HCT116 (cell line): ENCODE measurements around the gene TEAD1. TPM values are rescaled to one million over a fixed set of nuclear protein-coding genes. Genes with fewer than 3 reads are reported as not detected.

Source experiments
- ATAC-seq: fragments of 200-7000 bp; cut with Tn5 transposase; 2 replicates; pipeline ENCODE4 v1.9.1; 2020; ENCODE audit warnings: mild to moderate bottlenecking, moderate library complexity
- BruUV-seq: library from RNA; stranded (reverse); fragments of 400-500 nt; replicated peaks from 2 replicates; lab custom pipeline; 2021; lab: Mats Ljungman, UMichigan
- CTCF ChIA-PET: fragments of 300-600 bp; sonication (Branson Sonifier 250); formaldehyde crosslinking; loops from one replicate; lab custom pipeline; 2021; ENCODE audit warnings: antibody characterized with exemption; lab: Charles Lee
- POLR2A ChIA-PET: fragments of 300-600, 350-600 bp; sonication (Branson Sonifier 250); formaldehyde crosslinking; loops from one replicate; lab custom pipeline; 2021; ENCODE audit warnings: antibody characterized with exemption; lab: Charles Lee
- RAD21 ChIA-PET, 2 experiments: fragments of 300-600 bp; sonication (Branson Sonifier 250); formaldehyde crosslinking; loops; one replicate each; lab custom pipeline; 2023; ENCODE audit warnings: low total read pairs in 2 of 2; ENCODE audit not compliant: uncharacterized antibody in 2 of 2, unreplicated experiment in 2 of 2, low non-redundant PET in 1 of 2; lab: Charles Lee
- DNase-seq: peaks from one replicate; pipeline ENCODE4 v3.0.0-alpha.2; 2010; ENCODE audit warnings: low read depth, low spot score
- H2AFZ ChIP-seq: fragments of 200-600 bp; shearing (Covaris generic), sonication (generic); 2 replicates; pipeline ENCODE4 v1.6.1; 2017; ENCODE audit warnings: low read depth, mixed run types, mixed read lengths, antibody characterized with exemption, low read length; ENCODE audit not compliant: poor library complexity, severe bottlenecking
- H3K27ac ChIP-seq: 2 replicates; pipeline ENCODE4 v1.5.1; 2012; ENCODE audit warnings: low read depth, low read length
- H3K27me3 ChIP-seq: fragments of 200-600 bp; sonication (generic); 2 replicates; pipeline ENCODE4 v1.6.1; 2016; ENCODE audit warnings: mixed run types, low read length, mixed read lengths; ENCODE audit not compliant: insufficient read depth
- H3K36me3 ChIP-seq, 2 experiments: fragments of 200-500 bp in 1 of 2; fragments of 200-600 bp in 1 of 2; sonication (Bioruptor generic) in 1 of 2; sonication (generic) in 1 of 2; 2 replicates each; pipeline versions ENCODE4 v1.5.1 to v1.6.1; 2014 to 2016; ENCODE audit warnings: low read length in 2 of 2, inconsistent platforms in 1 of 2, mixed read lengths in 1 of 2, mixed run types in 1 of 2; ENCODE audit not compliant: insufficient read depth in 2 of 2, control insufficient read depth in 1 of 2
- H3K4me1 ChIP-seq, 2 experiments: fragments of 200-600 bp in 1 of 2; sonication (generic) in 1 of 2; 2 replicates each; pipeline versions ENCODE4 v1.5.1 to v1.6.1; 2012 to 2017; ENCODE audit warnings: low read length in 2 of 2, inconsistent platforms in 1 of 2, mild to moderate bottlenecking in 1 of 2, mixed read lengths in 1 of 2, mixed run types in 1 of 2, moderate library complexity in 1 of 2; ENCODE audit not compliant: insufficient read depth in 2 of 2, control insufficient read depth in 1 of 2
- H3K4me2 ChIP-seq: fragments of 200-600 bp; sonication (generic); 2 replicates; pipeline ENCODE4 v1.6.1; 2017; ENCODE audit warnings: mixed run types, low read length, mixed read lengths
- H3K4me3 ChIP-seq, 2 experiments: fragments of 200-600 bp in 1 of 2; sonication (generic) in 1 of 2; replicated peaks in 1 of 2; 2 replicates each; pipeline ENCODE4 v1.5.1; 2011 to 2016; ENCODE audit warnings: low read length in 2 of 2, control low read depth in 1 of 2, low read depth in 1 of 2, mild to moderate bottlenecking in 1 of 2, mixed read lengths in 1 of 2, mixed run types in 1 of 2
- H3K79me2 ChIP-seq: fragments of 200-600 bp; sonication (generic); 2 replicates; pipeline ENCODE4 v1.6.1; 2017; ENCODE audit warnings: mild to moderate bottlenecking, mixed run types, low read length, moderate library complexity, mixed read lengths; ENCODE audit not compliant: insufficient read depth
- H3K9ac ChIP-seq: fragments of 200-600 bp; sonication (generic); 2 replicates; pipeline ENCODE4 v1.6.1; 2016; ENCODE audit warnings: low read length, mixed read lengths
- H3K9me2 ChIP-seq: fragments of 200-600 bp; sonication (generic), shearing (Covaris generic); 2 replicates; pipeline ENCODE4 v1.6.1; 2017; ENCODE audit warnings: mixed run types, mild to moderate bottlenecking, moderate library complexity; ENCODE audit not compliant: insufficient read depth
- H3K9me3 ChIP-seq, 2 experiments: fragments of 200-500 bp in 1 of 2; fragments of 200-600 bp in 1 of 2; sonication (Bioruptor generic) in 1 of 2; sonication (generic) in 1 of 2; 2 replicates each; pipeline ENCODE4 v1.6.1; 2014 to 2017; ENCODE audit warnings: low read length in 2 of 2, mixed read lengths in 2 of 2, inconsistent platforms in 1 of 2, low read depth in 1 of 2, mild to moderate bottlenecking in 1 of 2, mixed run types in 1 of 2, moderate library complexity in 1 of 2; ENCODE audit not compliant: control insufficient read depth in 1 of 2, insufficient read depth in 1 of 2
- H4K20me1 ChIP-seq: fragments of 200-600 bp; sonication (generic), shearing (Covaris generic); 2 replicates; pipeline ENCODE4 v1.6.1; 2017; ENCODE audit warnings: mixed run types, mild to moderate bottlenecking, moderate library complexity; ENCODE audit not compliant: insufficient read depth
- CBX3 ChIP-seq: IDR thresholded peaks from 2 replicates; pipeline ENCODE4 v1.6.1; 2012; ENCODE audit warnings: low read depth
- EGR1 ChIP-seq: IDR thresholded peaks from 2 replicates; pipeline ENCODE4 v1.6.1; 2012; ENCODE audit warnings: low read depth
- ELF1 ChIP-seq: IDR thresholded peaks from 2 replicates; pipeline ENCODE4 v1.6.1; 2012; ENCODE audit warnings: low read depth, borderline replicate concordance
- EZH2 ChIP-seq: fragments of 200-600 bp; sonication (generic); IDR thresholded peaks from 2 replicates; pipeline ENCODE4 v1.6.1; 2017; ENCODE audit warnings: antibody characterized with exemption, mixed run types
- FOSL1 ChIP-seq: IDR thresholded peaks from 2 replicates; pipeline ENCODE4 v1.6.1; 2012; ENCODE audit warnings: low read depth
- MAX ChIP-seq: IDR thresholded peaks from 2 replicates; pipeline ENCODE4 v1.6.1; 2012
- POLR2A ChIP-seq: IDR thresholded peaks from 2 replicates; pipeline ENCODE4 v1.7.0; 2011; ENCODE audit warnings: borderline replicate concordance; ENCODE audit not compliant: insufficient read depth, insufficient read length; ENCODE audit errors: extremely low read depth
- SIN3A ChIP-seq: IDR thresholded peaks from 2 replicates; pipeline ENCODE4 v1.6.1; 2012; ENCODE audit warnings: low read depth
- SP1 ChIP-seq: IDR thresholded peaks from 2 replicates; pipeline ENCODE4 v1.6.1; 2012; ENCODE audit warnings: low read depth
- SRF ChIP-seq: IDR thresholded peaks from 2 replicates; pipeline ENCODE4 v1.6.1; 2012; ENCODE audit warnings: low read depth
- YY1 ChIP-seq: IDR thresholded peaks from 2 replicates; pipeline ENCODE4 v1.6.1; 2011; ENCODE audit warnings: low read length, low read depth, moderate library complexity, mild to moderate bottlenecking; ENCODE audit not compliant: insufficient replicate concordance; ENCODE audit errors: extremely low read depth
- ZFX ChIP-seq: fragments of 450-650 bp; IDR thresholded peaks from 2 replicates; pipeline ENCODE4 v1.6.1; 2017
- ZNF274 ChIP-seq: fragments of 200-500 bp; sonication (Bioruptor generic); IDR thresholded peaks from 2 replicates; pipeline ENCODE4 v1.6.1; 2014; ENCODE audit warnings: mild to moderate bottlenecking, low read depth, low read length, inconsistent platforms
- intact Hi-C: fragments of 100-400 bp; cut with micrococcal nuclease; formaldehyde crosslinking; loops from 2 replicates; pipeline ENCODE4 v1.10.0; 2022
- total RNA-seq: library from RNA; stranded (reverse); gene quantifications from one replicate; pipeline ENCODE4 v1.2.1, GENCODE V29; 2021; ENCODE audit not compliant: unreplicated experiment
- TF ChIP-seq, protein P1 (sequence below): IDR thresholded peaks from 2 replicates; pipeline ENCODE4 v1.6.1; 2012; ENCODE audit warnings: low read depth
- TF ChIP-seq, protein P2 (sequence below): IDR thresholded peaks from 2 replicates; pipeline ENCODE4 v1.6.1; 2012
- TF ChIP-seq, protein P3 (sequence below), 3 experiments: fragments of 200-600 bp in 1 of 3; sonication (generic) in 1 of 3; IDR thresholded peaks in 2 of 3; conservative IDR thresholded peaks in 1 of 3; 2 replicates each; pipeline ENCODE4 v1.5.1; 2012 to 2017; ENCODE audit warnings: low read depth in 2 of 3, low read length in 2 of 3, antibody characterized with exemption in 1 of 3, borderline replicate concordance in 1 of 3, control low read depth in 1 of 3, mild to moderate bottlenecking in 1 of 3, mixed read lengths in 1 of 3, mixed run types in 1 of 3, moderate library complexity in 1 of 3; ENCODE audit not compliant: insufficient read depth in 1 of 3

TEAD1 gene
- total RNA-seq, 1 experiment from 2014 or later = 103 TPM

GRCh38 chr11:12706545-12707499, 32.6 kb downstream of the TEAD1 start:
- no TSS peak for BruUV-seq
- ATAC-seq (no peak), DNase-seq (no peak)
- H4K20me1 ChIP-seq = no peaks in the 10 kb centered on the region; the same call in 1 of the 2 replicates
- H3K4me2 ChIP-seq = 0 out of 2 replicates have a peak overlapping the region, but pooled peaks have one; percentile 6
- peaks cover 96% of the 10 kb centered on the region for H3K79me2 ChIP-seq
- no peaks in the 10 kb centered on the region for H3K9me2 ChIP-seq
- CTCF ChIA-PET = interaction anchor here (0.8 kb wide), 1 partner anchor 257 kb away, joined by 3 read pairs; no protein-coding TSS in a partner anchor
- H3K9me3 ChIP-seq = no peaks in the 10 kb centered on the region
- H3K36me3 ChIP-seq = no peaks in the 10 kb centered on the region
- POLR2A ChIA-PET = no interaction called here
- intact Hi-C loops = no loop called here
- RAD21 ChIA-PET = no interaction called here
- peaks cover 24 to 28% of the 10 kb centered on the region in 2 experiments for H3K4me1 ChIP-seq
- no peak overlapping the region for H2AFZ ChIP-seq
- TF ChIP-seq CBX3 = no peak
- no peak for TF ChIP-seq ZNF274
- TF ChIP-seq YY1 = no peak
- no peak for TF ChIP-seq SIN3A
- TF ChIP-seq ZFX = no peak
- TF ChIP-seq, protein P1, sequence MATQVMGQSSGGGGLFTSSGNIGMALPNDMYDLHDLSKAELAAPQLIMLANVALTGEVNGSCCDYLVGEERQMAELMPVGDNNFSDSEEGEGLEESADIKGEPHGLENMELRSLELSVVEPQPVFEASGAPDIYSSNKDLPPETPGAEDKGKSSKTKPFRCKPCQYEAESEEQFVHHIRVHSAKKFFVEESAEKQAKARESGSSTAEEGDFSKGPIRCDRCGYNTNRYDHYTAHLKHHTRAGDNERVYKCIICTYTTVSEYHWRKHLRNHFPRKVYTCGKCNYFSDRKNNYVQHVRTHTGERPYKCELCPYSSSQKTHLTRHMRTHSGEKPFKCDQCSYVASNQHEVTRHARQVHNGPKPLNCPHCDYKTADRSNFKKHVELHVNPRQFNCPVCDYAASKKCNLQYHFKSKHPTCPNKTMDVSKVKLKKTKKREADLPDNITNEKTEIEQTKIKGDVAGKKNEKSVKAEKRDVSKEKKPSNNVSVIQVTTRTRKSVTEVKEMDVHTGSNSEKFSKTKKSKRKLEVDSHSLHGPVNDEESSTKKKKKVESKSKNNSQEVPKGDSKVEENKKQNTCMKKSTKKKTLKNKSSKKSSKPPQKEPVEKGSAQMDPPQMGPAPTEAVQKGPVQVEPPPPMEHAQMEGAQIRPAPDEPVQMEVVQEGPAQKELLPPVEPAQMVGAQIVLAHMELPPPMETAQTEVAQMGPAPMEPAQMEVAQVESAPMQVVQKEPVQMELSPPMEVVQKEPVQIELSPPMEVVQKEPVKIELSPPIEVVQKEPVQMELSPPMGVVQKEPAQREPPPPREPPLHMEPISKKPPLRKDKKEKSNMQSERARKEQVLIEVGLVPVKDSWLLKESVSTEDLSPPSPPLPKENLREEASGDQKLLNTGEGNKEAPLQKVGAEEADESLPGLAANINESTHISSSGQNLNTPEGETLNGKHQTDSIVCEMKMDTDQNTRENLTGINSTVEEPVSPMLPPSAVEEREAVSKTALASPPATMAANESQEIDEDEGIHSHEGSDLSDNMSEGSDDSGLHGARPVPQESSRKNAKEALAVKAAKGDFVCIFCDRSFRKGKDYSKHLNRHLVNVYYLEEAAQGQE = no peak
- no peak for TF ChIP-seq POLR2A
- TF ChIP-seq EZH2 = no peak
- TF ChIP-seq, protein P2, sequence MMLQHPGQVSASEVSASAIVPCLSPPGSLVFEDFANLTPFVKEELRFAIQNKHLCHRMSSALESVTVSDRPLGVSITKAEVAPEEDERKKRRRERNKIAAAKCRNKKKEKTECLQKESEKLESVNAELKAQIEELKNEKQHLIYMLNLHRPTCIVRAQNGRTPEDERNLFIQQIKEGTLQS = no peak
- TF ChIP-seq SP1 = no peak
- no peak for TF ChIP-seq EGR1
- no peak for TF ChIP-seq FOSL1
- TF ChIP-seq ELF1 = no peak
- TF ChIP-seq MAX = no peak
- no peak for TF ChIP-seq SRF
- TF ChIP-seq, protein P3, sequence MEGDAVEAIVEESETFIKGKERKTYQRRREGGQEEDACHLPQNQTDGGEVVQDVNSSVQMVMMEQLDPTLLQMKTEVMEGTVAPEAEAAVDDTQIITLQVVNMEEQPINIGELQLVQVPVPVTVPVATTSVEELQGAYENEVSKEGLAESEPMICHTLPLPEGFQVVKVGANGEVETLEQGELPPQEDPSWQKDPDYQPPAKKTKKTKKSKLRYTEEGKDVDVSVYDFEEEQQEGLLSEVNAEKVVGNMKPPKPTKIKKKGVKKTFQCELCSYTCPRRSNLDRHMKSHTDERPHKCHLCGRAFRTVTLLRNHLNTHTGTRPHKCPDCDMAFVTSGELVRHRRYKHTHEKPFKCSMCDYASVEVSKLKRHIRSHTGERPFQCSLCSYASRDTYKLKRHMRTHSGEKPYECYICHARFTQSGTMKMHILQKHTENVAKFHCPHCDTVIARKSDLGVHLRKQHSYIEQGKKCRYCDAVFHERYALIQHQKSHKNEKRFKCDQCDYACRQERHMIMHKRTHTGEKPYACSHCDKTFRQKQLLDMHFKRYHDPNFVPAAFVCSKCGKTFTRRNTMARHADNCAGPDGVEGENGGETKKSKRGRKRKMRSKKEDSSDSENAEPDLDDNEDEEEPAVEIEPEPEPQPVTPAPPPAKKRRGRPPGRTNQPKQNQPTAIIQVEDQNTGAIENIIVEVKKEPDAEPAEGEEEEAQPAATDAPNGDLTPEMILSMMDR (IDR thresholded peaks at IDR 0.05 in 2 of 3, conservative IDR thresholded peaks at IDR 0.05 in 1 of 3; ENCODE audit: borderline replicate concordance in 1 of 3, insufficient read depth in 1 of 3, low read depth in 2 of 3, low read length in 2 of 3) = no peak
- H3K27me3 ChIP-seq = no peaks in the 10 kb centered on the region
- H3K4me3 ChIP-seq = no peak overlapping the region
- H3K9ac ChIP-seq = no peak overlapping the region
- H3K27ac ChIP-seq = no peak overlapping the region
